ENCODE measurements around the gene RASGRF1. TPM values are rescaled to one million over a fixed set of nuclear protein-coding genes. Genes with fewer than 3 reads are reported as not detected.
A peak's percentile ranks its signal among the peaks of the same experiment; 100 is the strongest.

The RASGRF1 gene
- polyA plus RNA-seq, 3 donors = 0.11 TPM; not detected in 2

DNA sequence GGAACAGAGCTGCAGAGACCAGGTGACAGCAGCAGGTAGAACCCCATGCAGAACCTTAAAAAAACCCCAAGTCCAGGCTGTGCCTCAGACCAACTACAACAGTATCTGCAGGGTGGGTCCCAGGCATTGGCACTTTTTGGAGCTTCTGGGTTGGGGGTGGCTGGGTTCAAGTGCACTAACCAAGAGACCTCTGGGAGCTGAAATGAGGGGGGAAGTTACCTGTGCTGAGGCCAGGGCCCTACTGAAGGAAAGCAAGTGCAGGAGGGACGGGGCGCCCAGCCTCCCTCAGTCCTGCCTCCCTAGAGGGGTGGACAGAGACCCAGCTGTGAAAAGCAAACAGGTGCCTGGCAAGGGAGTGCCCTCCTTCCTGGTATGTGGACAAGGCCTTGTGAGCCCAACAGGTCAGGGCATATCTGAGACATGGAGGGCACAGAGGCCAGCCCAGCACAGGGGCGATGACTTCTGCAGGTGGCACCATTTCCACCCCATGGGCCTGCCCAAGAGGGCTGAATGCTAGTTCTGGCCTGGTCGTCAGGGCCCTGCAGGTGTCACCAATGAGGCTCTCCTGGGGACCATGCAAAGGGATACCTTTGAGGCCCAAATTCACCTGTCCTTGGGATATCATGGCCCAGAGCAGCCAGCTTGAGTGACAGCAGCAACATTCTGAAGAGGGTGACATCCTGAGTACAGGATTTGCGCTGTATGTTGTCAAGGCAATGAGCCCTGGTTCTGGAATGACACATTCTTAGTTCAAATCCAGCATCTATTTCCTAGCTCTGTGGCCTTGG lies 164.4 kb downstream of the RASGRF1 start:
- TF ChIP-seq CTCF (IDR thresholded peaks at IDR 0.05) = no peak
- Mint-ChIP-seq H3K4me3 (no peak overlapping the region), H3K36me3 (peaks cover 87 to 99% of the 10 kb centered on the region in 2 donors), H3K4me1 (peaks cover 49% of the 10 kb centered on the region), H3K27me3 (ENCODE audit: low read depth in 3 of 3) (peaks cover 0 to 2% (median 0%) of the 10 kb centered on the region in 3 donors), H3K27ac (peak overlapping the region; percentile 45 to 90 (median 80)), H3K9me3 (peaks cover 0 to 4% (median 0%) of the 10 kb centered on the region in 7 donors)
- Histone ChIP-seq H4K20me1 (ENCODE audit: insufficient read depth, low read length) (peaks cover 87% of the 10 kb centered on the region), H3K4me2 (replicated peaks; ENCODE audit: extremely low read depth, low read length, poor library complexity, severe bottlenecking) (no peak overlapping the region), H3K36me3 (replicated peaks in 1 of 2; ENCODE audit: control insufficient read depth in 1 of 2, insufficient read depth in 2 of 2, low read length in 2 of 2) (peaks cover 88 to 96% of the 10 kb centered on the region in 2 donors), H3K27me3 (ENCODE audit: control insufficient read depth in 2 of 2, insufficient read depth in 2 of 2, low read length in 2 of 2) (no peaks in the 10 kb centered on the region), H3K79me2 (ENCODE audit: insufficient read depth, low read length) (peaks cover 51% of the 10 kb centered on the region), H3K4me3 (replicated peaks in 1 of 3; ENCODE audit: low read depth in 2 of 3, low read length in 3 of 3) (no peak overlapping the region), H3K9me3 (replicated peaks in 1 of 2; ENCODE audit: control insufficient read depth in 1 of 2, insufficient read depth in 1 of 2, low read length in 2 of 2) (no peaks in the 10 kb centered on the region), H2AFZ (ENCODE audit: insufficient read depth, low read depth, low read length, poor library complexity, severe bottlenecking) (no peak overlapping the region), H3K4me1 (ENCODE audit: control insufficient read depth in 1 of 2, insufficient read depth in 2 of 2, low read length in 2 of 2) (peaks cover 51 to 54% of the 10 kb centered on the region in 2 donors), H3K9ac (ENCODE audit: insufficient read depth, low read length, poor library complexity, severe bottlenecking) (no peak overlapping the region), H3K27ac (ENCODE audit: low read depth in 1 of 2, low read length in 2 of 2) (peak overlapping the region; percentile 16 to 80)
- 93% methylated on average over 4 of the region's 5 CpGs for WGBS (ENCODE audit: insufficient coverage)
- DNase-seq = no peak
- intact Hi-C loops (cut with micrococcal nuclease) = no loop called here

GRCh38 chr15:78925076-78925624 lies 165.4 kb downstream of the RASGRF1 start:
- peaks cover 0 to 2% (median 0%) of the 10 kb centered on the region in 3 donors for H3K27me3 Mint-ChIP-seq (ENCODE audit: low read depth in 3 of 3)
- Histone ChIP-seq H3K36me3 (replicated peaks in 1 of 2; ENCODE audit: control insufficient read depth in 1 of 2, insufficient read depth in 2 of 2, low read length in 2 of 2) (peaks cover 84 to 95% of the 10 kb centered on the region in 2 donors), H3K4me3 (replicated peaks in 1 of 3; ENCODE audit: low read depth in 2 of 3, low read length in 3 of 3) (no peak overlapping the region), H3K27ac (ENCODE audit: low read depth in 1 of 2, low read length in 2 of 2) (peak overlapping the region in 1 of 2 donors; percentile 80), H3K9me3 (replicated peaks in 1 of 2; ENCODE audit: control insufficient read depth in 1 of 2, insufficient read depth in 1 of 2, low read length in 2 of 2) (no peaks in the 10 kb centered on the region), H2AFZ (ENCODE audit: insufficient read depth, low read depth, low read length, poor library complexity, severe bottlenecking) (no peak overlapping the region), H3K9ac (ENCODE audit: insufficient read depth, low read length, poor library complexity, severe bottlenecking) (no peak overlapping the region), H3K4me2 (replicated peaks; ENCODE audit: extremely low read depth, low read length, poor library complexity, severe bottlenecking) (no peak overlapping the region), H3K79me2 (ENCODE audit: insufficient read depth, low read length) (peaks cover 48% of the 10 kb centered on the region), H3K4me1 (ENCODE audit: control insufficient read depth in 1 of 2, insufficient read depth in 2 of 2, low read length in 2 of 2) (peaks cover 51 to 54% of the 10 kb centered on the region in 2 donors), H3K27me3 (ENCODE audit: control insufficient read depth in 2 of 2, insufficient read depth in 2 of 2, low read length in 2 of 2) (no peaks in the 10 kb centered on the region), H4K20me1 (ENCODE audit: insufficient read depth, low read length) (peaks cover 88% of the 10 kb centered on the region)
- H3K4me1 Mint-ChIP-seq = peaks cover 49% of the 10 kb centered on the region
- H3K4me3 Mint-ChIP-seq = no peak overlapping the region
- peaks cover 0 to 4% (median 0%) of the 10 kb centered on the region in 7 donors for H3K9me3 Mint-ChIP-seq
- peak overlapping the region; percentile 18 to 78 (median 63) for H3K27ac Mint-ChIP-seq
- H3K36me3 Mint-ChIP-seq = peaks cover 83 to 94% of the 10 kb centered on the region in 2 donors
- no peak for TF ChIP-seq CTCF (IDR thresholded peaks at IDR 0.05)
- DNase-seq = no peak
- 92% methylated on average over 8 of the region's 10 CpGs for WGBS (ENCODE audit: insufficient coverage)
- intact Hi-C loops (cut with micrococcal nuclease) = no loop called here
